ENCODE data around the gene STAB1.

DNA sequence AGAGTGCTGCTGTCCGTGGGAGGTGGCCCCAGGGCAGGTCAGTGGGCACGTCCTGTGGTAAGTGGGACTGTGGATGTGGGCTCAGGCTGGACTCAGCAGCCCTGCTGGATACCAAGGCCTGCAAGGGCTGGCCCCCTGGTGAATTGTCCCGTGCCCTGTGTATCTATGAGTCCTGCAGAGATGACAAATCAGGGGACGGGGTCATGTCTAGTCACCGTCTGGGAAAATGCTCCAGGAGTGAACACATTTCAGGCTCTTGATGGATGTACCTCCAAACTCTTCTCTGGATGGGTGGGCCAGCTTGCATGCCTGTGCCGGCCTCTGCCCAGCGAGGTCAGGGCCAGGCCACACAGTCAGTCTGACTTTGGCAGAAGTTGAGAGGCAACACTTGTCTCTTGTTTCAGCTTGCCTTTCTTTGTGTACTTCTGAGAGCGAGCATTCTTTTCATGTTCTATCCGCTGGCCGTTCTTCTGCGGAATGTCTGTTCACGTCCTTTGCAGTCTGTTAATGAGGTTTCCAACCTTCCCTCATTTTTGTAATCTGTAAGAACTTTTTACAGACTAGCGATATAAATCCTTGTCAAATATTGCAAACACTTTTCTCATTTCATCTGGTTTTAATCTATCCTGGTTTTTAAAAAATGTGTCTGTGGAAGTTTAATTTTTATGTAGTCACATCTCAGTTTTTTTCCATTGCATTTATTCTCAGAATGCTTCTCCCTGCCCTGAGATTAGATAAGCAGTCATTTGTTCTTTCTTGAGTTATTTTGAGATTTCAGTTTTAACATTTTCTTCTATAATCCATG lies 11.4 kb upstream of the STAB1 start:
- TF ChIP-seq POLR2A (IDR thresholded peaks at IDR 0.05): no peak
- TF ChIP-seq, protein P1, sequence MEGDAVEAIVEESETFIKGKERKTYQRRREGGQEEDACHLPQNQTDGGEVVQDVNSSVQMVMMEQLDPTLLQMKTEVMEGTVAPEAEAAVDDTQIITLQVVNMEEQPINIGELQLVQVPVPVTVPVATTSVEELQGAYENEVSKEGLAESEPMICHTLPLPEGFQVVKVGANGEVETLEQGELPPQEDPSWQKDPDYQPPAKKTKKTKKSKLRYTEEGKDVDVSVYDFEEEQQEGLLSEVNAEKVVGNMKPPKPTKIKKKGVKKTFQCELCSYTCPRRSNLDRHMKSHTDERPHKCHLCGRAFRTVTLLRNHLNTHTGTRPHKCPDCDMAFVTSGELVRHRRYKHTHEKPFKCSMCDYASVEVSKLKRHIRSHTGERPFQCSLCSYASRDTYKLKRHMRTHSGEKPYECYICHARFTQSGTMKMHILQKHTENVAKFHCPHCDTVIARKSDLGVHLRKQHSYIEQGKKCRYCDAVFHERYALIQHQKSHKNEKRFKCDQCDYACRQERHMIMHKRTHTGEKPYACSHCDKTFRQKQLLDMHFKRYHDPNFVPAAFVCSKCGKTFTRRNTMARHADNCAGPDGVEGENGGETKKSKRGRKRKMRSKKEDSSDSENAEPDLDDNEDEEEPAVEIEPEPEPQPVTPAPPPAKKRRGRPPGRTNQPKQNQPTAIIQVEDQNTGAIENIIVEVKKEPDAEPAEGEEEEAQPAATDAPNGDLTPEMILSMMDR (IDR thresholded peaks at IDR 0.05): no peak
- no peak for TF ChIP-seq EP300 (IDR thresholded peaks at IDR 0.05)
- TF ChIP-seq POLR2AphosphoS5 (IDR thresholded peaks at IDR 0.05): peak; percentile 8
